Ovary (tissue), 3 donors: ENCODE measurements around the gene CCDC83.

Source experiments
- CTCF ChIP-seq, 3 donors: fragments of 450-650 bp in 2 of 3; fragments of 200-600 bp in 1 of 3; IDR thresholded peaks; one replicate each; pipeline versions ENCODE4 v1.5.1 to v1.8.0; 2016 to 2022; ENCODE audit warnings: antibody characterized with exemption in 3 of 3, mild to moderate bottlenecking in 1 of 3
- EP300 ChIP-seq: sonication (generic); formaldehyde crosslinking; IDR thresholded peaks from one replicate; pipeline ENCODE4 v1.6.1; 2017; ENCODE audit warnings: antibody characterized with exemption
- donor health status: DM: no; HTN: no; CAD: no.

GRCh38 chr11:85951428-85952107, 96.4 kb downstream of the CCDC83 start:
- TF ChIP-seq CTCF (IDR thresholded peaks at IDR 0.05) (no peak), EP300 (no peak)
